ENCODE results near the gene HPD. TPM values are rescaled to one million over a fixed set of nuclear protein-coding genes. Genes with fewer than 3 reads are reported as not detected.

The HPD gene
- polyA plus RNA-seq, 1 of the 3 experiments (the other 2 are of a cell fraction) = 1.9 TPM

- Histone ChIP-seq H3K36me3 (replicated peaks in 1 of 2; ENCODE audit: control insufficient read depth in 1 of 2, insufficient read depth in 2 of 2, low read length in 1 of 2) (peaks cover 49 to 54% of the 10 kb centered on the region in 2 experiments), H2AFZ (ENCODE audit: low read depth) (no peak overlapping the region), H3K9ac (no peak overlapping the region), H4K20me1 (ENCODE audit: insufficient read depth) (peaks cover 41% of the 10 kb centered on the region), H3K9me2 (no peaks in the 10 kb centered on the region), H3K27me3 (ENCODE audit: insufficient read depth) (no peaks in the 10 kb centered on the region), H3K79me2 (ENCODE audit: insufficient read depth) (peaks cover 66% of the 10 kb centered on the region), H3F3A (replicated peaks; ENCODE audit: insufficient read depth) (peaks cover 15% of the 10 kb centered on the region), H3K4me3 (ENCODE audit: low read depth in 2 of 2, low read length in 1 of 2) (no peak overlapping the region), H3K4me1 (ENCODE audit: control insufficient read depth in 1 of 2, insufficient read depth in 2 of 2, low read depth in 1 of 2, low read length in 1 of 2) (peaks cover 17 to 18% of the 10 kb centered on the region in 2 experiments; a peak in 2 of 4 replicates), H3K9me3 (no peaks in the 10 kb centered on the region), H3K4me2 (no peak overlapping the region), H3K27ac (ENCODE audit: low read depth in 2 of 2, low read length in 1 of 2) (no peak overlapping the region)
- ChIA-PET CTCF (interaction anchor here (3.9 to 18.3 kb wide), 4 partner anchors 14 to 41 kb away, joined by 36 to 675 read pairs (median 45); partner anchors contain the start of gene RHOF), POLR2A (no interaction called here)
- WGBS (ENCODE audit: low lambda C conversion rate) = 94% methylated on average over 14 of the region's 14 CpGs
- TF ChIP-seq GATA2 (CRISPR knock-in tag; IDR thresholded peaks at IDR 0.05) (no peak), TAF1 (IDR thresholded peaks at IDR 0.05; ENCODE audit: borderline replicate concordance, low read depth, low read length) (no peak), ELF1 (IDR thresholded peaks at IDR 0.05) (no peak)
- TF ChIP-seq, protein P1, sequence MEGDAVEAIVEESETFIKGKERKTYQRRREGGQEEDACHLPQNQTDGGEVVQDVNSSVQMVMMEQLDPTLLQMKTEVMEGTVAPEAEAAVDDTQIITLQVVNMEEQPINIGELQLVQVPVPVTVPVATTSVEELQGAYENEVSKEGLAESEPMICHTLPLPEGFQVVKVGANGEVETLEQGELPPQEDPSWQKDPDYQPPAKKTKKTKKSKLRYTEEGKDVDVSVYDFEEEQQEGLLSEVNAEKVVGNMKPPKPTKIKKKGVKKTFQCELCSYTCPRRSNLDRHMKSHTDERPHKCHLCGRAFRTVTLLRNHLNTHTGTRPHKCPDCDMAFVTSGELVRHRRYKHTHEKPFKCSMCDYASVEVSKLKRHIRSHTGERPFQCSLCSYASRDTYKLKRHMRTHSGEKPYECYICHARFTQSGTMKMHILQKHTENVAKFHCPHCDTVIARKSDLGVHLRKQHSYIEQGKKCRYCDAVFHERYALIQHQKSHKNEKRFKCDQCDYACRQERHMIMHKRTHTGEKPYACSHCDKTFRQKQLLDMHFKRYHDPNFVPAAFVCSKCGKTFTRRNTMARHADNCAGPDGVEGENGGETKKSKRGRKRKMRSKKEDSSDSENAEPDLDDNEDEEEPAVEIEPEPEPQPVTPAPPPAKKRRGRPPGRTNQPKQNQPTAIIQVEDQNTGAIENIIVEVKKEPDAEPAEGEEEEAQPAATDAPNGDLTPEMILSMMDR (IDR thresholded peaks at IDR 0.05) = no peak
- no peak for DNase-seq
Observed at GRCh38 chr12:121813951-121814350, 44.7 kb downstream of the HPD start.

DNA sequence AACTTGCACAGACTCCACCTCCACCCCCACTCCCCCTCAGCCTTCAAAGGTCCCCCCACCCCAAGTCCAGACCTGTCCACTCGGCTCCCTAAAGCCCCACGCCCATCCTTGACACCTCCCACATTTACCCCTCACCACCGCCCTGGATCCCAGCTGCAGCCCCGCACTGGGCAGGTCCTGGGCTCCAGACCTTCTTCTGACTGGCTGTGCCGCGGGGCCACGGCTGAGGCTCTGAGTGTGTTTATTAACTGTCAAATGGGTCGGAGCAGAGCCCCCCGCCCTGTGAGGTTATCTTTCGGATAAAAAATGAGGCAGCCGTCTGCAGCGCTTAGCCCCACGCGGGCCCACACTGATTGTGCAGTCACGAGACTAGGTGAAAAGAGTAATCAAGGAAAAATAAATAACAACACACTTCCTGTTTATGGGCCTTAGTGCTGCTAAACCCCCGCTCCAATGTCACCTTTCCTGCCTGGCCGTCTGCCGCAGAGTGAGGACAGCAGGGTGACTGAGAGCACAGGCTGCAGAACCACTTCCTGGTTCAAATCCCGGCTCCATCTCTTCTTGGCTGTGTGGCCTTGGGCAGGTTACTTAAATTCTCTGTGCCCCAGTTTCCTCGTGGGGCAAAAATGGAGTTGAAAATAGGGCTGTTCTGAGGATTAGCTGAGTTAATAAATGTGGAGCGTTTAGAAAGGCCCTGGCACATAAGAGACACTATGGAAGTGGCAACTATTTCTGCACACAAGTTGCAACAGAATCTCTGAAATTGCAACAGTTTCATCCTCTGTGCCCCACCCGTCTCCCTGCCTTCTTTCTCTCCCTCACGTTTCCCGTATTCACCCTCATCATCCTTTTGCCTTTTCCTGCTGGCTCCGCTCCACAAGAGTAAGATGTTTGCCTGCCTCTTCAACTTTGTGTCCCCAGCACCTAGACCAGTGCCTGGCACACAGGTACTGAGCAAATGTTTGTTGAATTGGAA is 45.5 kb downstream of the HPD start:
- CTCF ChIA-PET = interaction anchor here (0.8 to 18.3 kb wide), 12 partner anchors 9 to 115 kb away, joined by 3 to 675 read pairs (median 12); partner anchors contain the start of genes PSMD9, RHOF and SETD1B
- DNase-seq = no peak
- Histone ChIP-seq H3K36me3 (replicated peaks in 1 of 2; ENCODE audit: control insufficient read depth in 1 of 2, insufficient read depth in 2 of 2, low read length in 1 of 2) (peaks cover 49 to 58% of the 10 kb centered on the region in 2 experiments), H2AFZ (ENCODE audit: low read depth) (no peak overlapping the region), H3K9me2 (no peaks in the 10 kb centered on the region), H3K27me3 (ENCODE audit: insufficient read depth) (no peaks in the 10 kb centered on the region), H3K4me1 (ENCODE audit: control insufficient read depth in 1 of 2, insufficient read depth in 2 of 2, low read depth in 1 of 2, low read length in 1 of 2) (peaks cover 17 to 18% of the 10 kb centered on the region in 2 experiments; a peak in 2 of 4 replicates), H4K20me1 (ENCODE audit: insufficient read depth) (peaks cover 41% of the 10 kb centered on the region), H3K9ac (no peak overlapping the region), H3K4me3 (ENCODE audit: low read depth in 2 of 2, low read length in 1 of 2) (peak overlapping the region in 1 of 2 experiments; percentile 93; a peak in 3 of 4 replicates), H3K27ac (ENCODE audit: low read depth in 2 of 2, low read length in 1 of 2) (no peak overlapping the region), H3F3A (replicated peaks; ENCODE audit: insufficient read depth) (peaks cover 18% of the 10 kb centered on the region), H3K4me2 (peak overlapping the region; percentile 97), H3K9me3 (no peaks in the 10 kb centered on the region), H3K79me2 (ENCODE audit: insufficient read depth) (peaks cover 72% of the 10 kb centered on the region)
- 82% methylated on average over 25 of the region's 25 CpGs for WGBS (ENCODE audit: low lambda C conversion rate)
- no peak for TF ChIP-seq RXRA (IDR thresholded peaks at IDR 0.05; ENCODE audit: borderline replicate concordance, low read depth)
- TF ChIP-seq, protein P2, sequence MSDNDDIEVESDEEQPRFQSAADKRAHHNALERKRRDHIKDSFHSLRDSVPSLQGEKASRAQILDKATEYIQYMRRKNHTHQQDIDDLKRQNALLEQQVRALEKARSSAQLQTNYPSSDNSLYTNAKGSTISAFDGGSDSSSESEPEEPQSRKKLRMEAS (IDR thresholded peaks at IDR 0.05; ENCODE audit: low read depth) = no peak
- no peak for TF ChIP-seq REST (IDR thresholded peaks at IDR 0.05; ENCODE audit: low read depth, low read length)
- TF ChIP-seq NFIC (IDR thresholded peaks at IDR 0.05; ENCODE audit: borderline replicate concordance) = no peak
- TF ChIP-seq FOXM1 (IDR thresholded peaks at IDR 0.05; ENCODE audit: low read depth) = no peak
- POLR2A ChIA-PET = no interaction called here
